HepG2 (cell line): Measurements from ENCODE around the gene EEF1A2. TPM values are rescaled to one million over a fixed set of nuclear protein-coding genes. Genes with fewer than 3 reads are reported as not detected.

Source experiments
- ATAC-seq: fragments of 200-7000 bp; cut with Tn5 transposase; 3 replicates; pipeline ENCODE4 v1.9.1; 2020; ENCODE audit warnings: mild to moderate bottlenecking, moderate library complexity
- BruUV-seq: library from RNA; stranded (reverse); fragments of 400-500 nt; replicated peaks from 2 replicates; lab custom pipeline; 2021; lab: Mats Ljungman, UMichigan
- CTCF ChIA-PET: fragments of 300-600 bp; formaldehyde crosslinking; extraction: SDS; loops from one replicate; lab custom pipeline; 2021; ENCODE audit warnings: low total read pairs, inconsistent platforms, low intra/inter-chr PET ratio; lab: Yijun Ruan, JAX
- POLR2A ChIA-PET: fragments of 350-600 bp; sonication (Branson Sonifier 250); formaldehyde crosslinking; loops from one replicate; lab custom pipeline; 2020; ENCODE audit warnings: antibody characterized with exemption, inconsistent platforms; lab: Yijun Ruan, JAX
- DNase-seq: peaks from one replicate; pipeline ENCODE4 v3.0.0-alpha.2; 2015; ENCODE audit warnings: low spot score
- FAIRE-seq: peaks from 3 replicates; lab custom pipeline; 2011; peaks lifted over from hg19 to GRCh38; lab: Jason Lieb, UNC
- H2AFZ ChIP-seq: one replicate; pipeline ENCODE4 v1.6.1; 2011; ENCODE audit warnings: low read length, inconsistent platforms
- H3K27ac ChIP-seq: fragments of 300-600 bp; 3 replicates; pipeline ENCODE4 v1.8.0; 2011; ENCODE audit warnings: mixed run types, mild to moderate bottlenecking, mixed read lengths, low read length, inconsistent platforms; ENCODE audit not compliant: insufficient read depth; ENCODE audit errors: extremely low read length
- H3K27me3 ChIP-seq, 2 experiments: fragments of 200-600 bp in 1 of 2; 2 replicates in 1 of 2; 3 replicates in 1 of 2; pipeline versions ENCODE4 v1.6.0 to v1.8.0; 2011; ENCODE audit warnings: low read length in 2 of 2, mild to moderate bottlenecking in 2 of 2, moderate library complexity in 2 of 2, inconsistent platforms in 1 of 2; ENCODE audit not compliant: insufficient read depth in 2 of 2, control insufficient read depth in 1 of 2
- H3K36me3 ChIP-seq, 2 experiments: fragments of 200-600 bp in 1 of 2; replicated peaks in 1 of 2; 2 replicates in 1 of 2; 3 replicates in 1 of 2; pipeline versions ENCODE4 v1.5.1 to v1.8.0; 2011; ENCODE audit warnings: low read length in 2 of 2, inconsistent platforms in 1 of 2; ENCODE audit not compliant: insufficient read depth in 2 of 2, control insufficient read depth in 1 of 2
- H3K4me1 ChIP-seq: 2 replicates; pipeline ENCODE4 v1.5.1; 2012; ENCODE audit warnings: low read length, inconsistent platforms; ENCODE audit not compliant: insufficient read depth
- H3K4me2 ChIP-seq: 2 replicates; pipeline ENCODE4 v1.6.0; 2011; ENCODE audit warnings: low read depth, low read length, inconsistent platforms
- H3K4me3 ChIP-seq, 3 experiments: fragments of 200-600 bp in 1 of 3; sonication (generic), shearing (Covaris generic) in 1 of 3; replicated peaks in 1 of 3; 2 replicates each; pipeline ENCODE4 v1.5.1; 2011 to 2016; ENCODE audit warnings: low read length in 3 of 3, inconsistent platforms in 2 of 3, low read depth in 2 of 3, mild to moderate bottlenecking in 2 of 3, control low read depth in 1 of 3, mixed read lengths in 1 of 3; ENCODE audit not compliant: insufficient read depth in 1 of 3
- H3K79me2 ChIP-seq: one replicate; pipeline ENCODE4 v1.6.1; 2011; ENCODE audit warnings: low read length, inconsistent platforms; ENCODE audit not compliant: insufficient read depth
- H3K9ac ChIP-seq: 2 replicates; pipeline ENCODE4 v1.6.0; 2011; ENCODE audit warnings: mild to moderate bottlenecking, low read depth, low read length, inconsistent platforms; ENCODE audit not compliant: insufficient read depth
- H3K9me3 ChIP-seq: 2 replicates; pipeline ENCODE4 v1.5.1; 2012; ENCODE audit warnings: mild to moderate bottlenecking, low read length
- H4K20me1 ChIP-seq: 2 replicates; pipeline ENCODE4 v1.6.0; 2011; ENCODE audit warnings: inconsistent platforms, mild to moderate bottlenecking, low read length, moderate library complexity; ENCODE audit not compliant: insufficient read depth
- ASH2L ChIP-seq: fragments of 300-600, 200-600 bp; sonication (generic); IDR thresholded peaks from 2 replicates; pipeline ENCODE4 v1.7.0; 2017; ENCODE audit warnings: low read depth, mild to moderate bottlenecking, moderate library complexity, mixed read lengths, low read length; ENCODE audit not compliant: insufficient read length
- GATAD2A ChIP-seq: IDR thresholded peaks from 2 replicates; pipeline ENCODE4 v1.6.1; 2016
- IKZF1 ChIP-seq: fragments of 450-650 bp; IDR thresholded peaks from 2 replicates; pipeline ENCODE4 v1.7.1; 2016
- JUND ChIP-seq: sonication (generic); formaldehyde crosslinking; IDR thresholded peaks from 2 replicates; pipeline ENCODE4 v1.8.0; 2022; ENCODE audit warnings: mild to moderate bottlenecking, missing genetic modification reagents
- RFX3 ChIP-seq: IDR thresholded peaks from 2 replicates; pipeline ENCODE4 v1.6.1; 2016; ENCODE audit warnings: missing biosample characterization, missing genetic modification reagents
- RFXAP ChIP-seq: sonication (generic); formaldehyde crosslinking; IDR thresholded peaks from 2 replicates; pipeline ENCODE4 v1.4.0; 2020; ENCODE audit warnings: missing genetic modification reagents, borderline replicate concordance
- SALL1 ChIP-seq: sonication (generic); formaldehyde crosslinking; IDR thresholded peaks from 2 replicates; pipeline ENCODE4 v1.8.0; 2022; ENCODE audit warnings: mild to moderate bottlenecking, missing genetic modification reagents
- ZNF225 ChIP-seq: sonication (generic); formaldehyde crosslinking; IDR thresholded peaks from 2 replicates; pipeline ENCODE4 v1.4.0; 2020; ENCODE audit warnings: mild to moderate bottlenecking, missing genetic modification reagents
- ZNF33A ChIP-seq: sonication (generic); formaldehyde crosslinking; IDR thresholded peaks from 2 replicates; pipeline ENCODE4 v1.5.1; 2020; ENCODE audit warnings: missing genetic modification reagents, mild to moderate bottlenecking, moderate library complexity, borderline replicate concordance
- ZNF354B ChIP-seq: sonication (generic); formaldehyde crosslinking; IDR thresholded peaks from 2 replicates; pipeline ENCODE4 v1.8.0; 2022; ENCODE audit warnings: mild to moderate bottlenecking, missing genetic modification reagents
- ZNF546 ChIP-seq: sonication (generic); formaldehyde crosslinking; conservative IDR thresholded peaks from 2 replicates; pipeline ENCODE4 v1.8.1; 2023; ENCODE audit warnings: mild to moderate bottlenecking, missing genetic modification reagents
- ZNF761 ChIP-seq: sonication (generic); formaldehyde crosslinking; conservative IDR thresholded peaks from 2 replicates; pipeline ENCODE4 v1.4.0; 2020; ENCODE audit warnings: mild to moderate bottlenecking, missing genetic modification reagents
- ZNF775 ChIP-seq: sonication (generic); formaldehyde crosslinking; IDR thresholded peaks from 2 replicates; pipeline ENCODE4 v1.4.0; 2020; ENCODE audit warnings: missing genetic modification reagents, mild to moderate bottlenecking, moderate library complexity, borderline replicate concordance
- ZNF790 ChIP-seq: sonication (generic); formaldehyde crosslinking; IDR thresholded peaks from 2 replicates; pipeline ENCODE4 v1.8.0; 2022; ENCODE audit warnings: missing genetic modification reagents, mild to moderate bottlenecking, borderline replicate concordance
- WGBS: methylation state at CpG from one replicate; pipeline ENCODE4 v1.1.6; 2017; ENCODE audit warnings: low lambda C conversion rate; 5-methylcytosine and 5-hydroxymethylcytosine counted together
- in situ Hi-C: cut with HindIII; loops from 2 replicates; pipeline ENCODE4 v1.10.0; 2017; ENCODE audit warnings: low pct_unique_long_range_greater_than_20kb; ENCODE audit not compliant: extremely low pct_ligation_motif_present
- intact Hi-C: fragments of 100-400 bp; cut with micrococcal nuclease; formaldehyde crosslinking; loops from one replicate; pipeline ENCODE4 v1.10.0; 2022; ENCODE audit not compliant: unreplicated experiment
- polyA plus RNA-seq, 8 experiments: library from polyadenylated mRNA; depleted of rRNA in 3 of 8; stranded (reverse) in 7 of 8; unstranded in 1 of 8; fragments of >200 nt; fragmentation: Illumina TruSeq in 4 of 8; extraction: Trizol in 4 of 8; gene quantifications; 2 replicates each; pipeline versions ENCODE4 v1.2.1 to v1.2.3, GENCODE V29; 2011 to 2016; ENCODE audit warnings: low read depth in 4 of 8, missing spikeins in 1 of 8, mixed read lengths in 1 of 8; ENCODE audit not compliant: insufficient read depth in 1 of 8
- total RNA-seq, 5 experiments: library from RNA; depleted of rRNA; stranded (reverse); fragments of >200 nt; fragmentation: Illumina TruSeq; extraction: Trizol; gene quantifications; 2 replicates each; pipeline ENCODE4 v1.2.3, GENCODE V29; 2016; ENCODE audit warnings: low read depth in 1 of 5
- TF ChIP-seq, protein P1 (sequence below): sonication (generic); formaldehyde crosslinking; IDR thresholded peaks from 2 replicates; pipeline ENCODE4 v1.4.0; 2020; ENCODE audit warnings: missing genetic modification reagents, mild to moderate bottlenecking, borderline replicate concordance
- TF ChIP-seq, protein P2 (sequence below): sonication (generic); formaldehyde crosslinking; conservative IDR thresholded peaks from 2 replicates; pipeline ENCODE4 v1.4.0; 2020; ENCODE audit warnings: mild to moderate bottlenecking, missing genetic modification reagents, moderate library complexity
- TF ChIP-seq, protein P3 (sequence below): sonication (generic); formaldehyde crosslinking; IDR thresholded peaks from 2 replicates; pipeline ENCODE4 v1.5.1; 2020; ENCODE audit warnings: missing genetic modification reagents, mild to moderate bottlenecking, borderline replicate concordance

Gene EEF1A2
- total and polyA plus RNA-seq, 2 of the 13 experiments (the other 11 are each of a cell fraction or from before 2014, with no cell fraction given): 0.44 to 0.87 TPM

GRCh38 chr20:63438121-63438520 lies 60.8 kb downstream of the EEF1A2 start:
- no TSS peak for BruUV-seq
- CTCF ChIA-PET: no interaction called here
- TF ChIP-seq RFX3 (no peak), ZNF790 (no peak), ASH2L (no peak), ZNF33A (CRISPR knock-in tag) (no peak), IKZF1 (no peak), SALL1 (no peak), ZNF354B (CRISPR knock-in tag) (no peak), JUND (CRISPR knock-in tag) (no peak), RFXAP (no peak), ZNF761 (CRISPR knock-in tag) (no peak), ZNF775 (CRISPR knock-in tag) (no peak), ZNF546 (CRISPR knock-in tag) (no peak), ZNF225 (no peak), GATAD2A (CRISPR knock-in tag) (no peak)
- TF ChIP-seq, protein P1, sequence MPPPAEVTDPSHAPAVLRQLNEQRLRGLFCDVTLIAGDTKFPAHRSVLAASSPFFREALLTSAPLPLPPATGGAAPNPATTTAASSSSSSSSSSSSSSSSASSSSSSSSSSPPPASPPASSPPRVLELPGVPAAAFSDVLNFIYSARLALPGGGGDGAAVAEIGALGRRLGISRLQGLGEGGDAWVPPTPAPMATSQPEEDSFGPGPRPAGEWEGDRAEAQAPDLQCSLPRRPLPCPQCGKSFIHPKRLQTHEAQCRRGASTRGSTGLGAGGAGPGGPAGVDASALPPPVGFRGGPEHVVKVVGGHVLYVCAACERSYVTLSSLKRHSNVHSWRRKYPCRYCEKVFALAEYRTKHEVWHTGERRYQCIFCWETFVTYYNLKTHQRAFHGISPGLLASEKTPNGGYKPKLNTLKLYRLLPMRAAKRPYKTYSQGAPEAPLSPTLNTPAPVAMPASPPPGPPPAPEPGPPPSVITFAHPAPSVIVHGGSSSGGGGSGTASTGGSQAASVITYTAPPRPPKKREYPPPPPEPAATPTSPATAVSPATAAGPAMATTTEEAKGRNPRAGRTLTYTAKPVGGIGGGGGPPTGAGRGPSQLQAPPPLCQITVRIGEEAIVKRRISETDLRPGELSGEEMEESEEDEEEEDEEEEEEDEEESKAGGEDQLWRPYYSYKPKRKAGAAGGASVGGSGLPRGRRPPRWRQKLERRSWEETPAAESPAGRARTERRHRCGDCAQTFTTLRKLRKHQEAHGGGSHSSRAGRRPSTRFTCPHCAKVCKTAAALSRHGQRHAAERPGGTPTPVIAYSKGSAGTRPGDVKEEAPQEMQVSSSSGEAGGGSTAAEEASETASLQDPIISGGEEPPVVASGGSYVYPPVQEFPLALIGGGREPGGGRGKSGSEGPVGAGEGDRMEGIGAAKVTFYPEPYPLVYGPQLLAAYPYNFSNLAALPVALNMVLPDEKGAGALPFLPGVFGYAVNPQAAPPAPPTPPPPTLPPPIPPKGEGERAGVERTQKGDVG (CRISPR knock-in tag): no peak
- TF ChIP-seq, protein P2, sequence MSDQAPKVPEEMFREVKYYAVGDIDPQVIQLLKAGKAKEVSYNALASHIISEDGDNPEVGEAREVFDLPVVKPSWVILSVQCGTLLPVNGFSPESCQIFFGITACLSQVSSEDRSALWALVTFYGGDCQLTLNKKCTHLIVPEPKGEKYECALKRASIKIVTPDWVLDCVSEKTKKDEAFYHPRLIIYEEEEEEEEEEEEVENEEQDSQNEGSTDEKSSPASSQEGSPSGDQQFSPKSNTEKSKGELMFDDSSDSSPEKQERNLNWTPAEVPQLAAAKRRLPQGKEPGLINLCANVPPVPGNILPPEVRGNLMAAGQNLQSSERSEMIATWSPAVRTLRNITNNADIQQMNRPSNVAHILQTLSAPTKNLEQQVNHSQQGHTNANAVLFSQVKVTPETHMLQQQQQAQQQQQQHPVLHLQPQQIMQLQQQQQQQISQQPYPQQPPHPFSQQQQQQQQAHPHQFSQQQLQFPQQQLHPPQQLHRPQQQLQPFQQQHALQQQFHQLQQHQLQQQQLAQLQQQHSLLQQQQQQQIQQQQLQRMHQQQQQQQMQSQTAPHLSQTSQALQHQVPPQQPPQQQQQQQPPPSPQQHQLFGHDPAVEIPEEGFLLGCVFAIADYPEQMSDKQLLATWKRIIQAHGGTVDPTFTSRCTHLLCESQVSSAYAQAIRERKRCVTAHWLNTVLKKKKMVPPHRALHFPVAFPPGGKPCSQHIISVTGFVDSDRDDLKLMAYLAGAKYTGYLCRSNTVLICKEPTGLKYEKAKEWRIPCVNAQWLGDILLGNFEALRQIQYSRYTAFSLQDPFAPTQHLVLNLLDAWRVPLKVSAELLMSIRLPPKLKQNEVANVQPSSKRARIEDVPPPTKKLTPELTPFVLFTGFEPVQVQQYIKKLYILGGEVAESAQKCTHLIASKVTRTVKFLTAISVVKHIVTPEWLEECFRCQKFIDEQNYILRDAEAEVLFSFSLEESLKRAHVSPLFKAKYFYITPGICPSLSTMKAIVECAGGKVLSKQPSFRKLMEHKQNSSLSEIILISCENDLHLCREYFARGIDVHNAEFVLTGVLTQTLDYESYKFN (CRISPR knock-in tag): no peak
- TF ChIP-seq, protein P3, sequence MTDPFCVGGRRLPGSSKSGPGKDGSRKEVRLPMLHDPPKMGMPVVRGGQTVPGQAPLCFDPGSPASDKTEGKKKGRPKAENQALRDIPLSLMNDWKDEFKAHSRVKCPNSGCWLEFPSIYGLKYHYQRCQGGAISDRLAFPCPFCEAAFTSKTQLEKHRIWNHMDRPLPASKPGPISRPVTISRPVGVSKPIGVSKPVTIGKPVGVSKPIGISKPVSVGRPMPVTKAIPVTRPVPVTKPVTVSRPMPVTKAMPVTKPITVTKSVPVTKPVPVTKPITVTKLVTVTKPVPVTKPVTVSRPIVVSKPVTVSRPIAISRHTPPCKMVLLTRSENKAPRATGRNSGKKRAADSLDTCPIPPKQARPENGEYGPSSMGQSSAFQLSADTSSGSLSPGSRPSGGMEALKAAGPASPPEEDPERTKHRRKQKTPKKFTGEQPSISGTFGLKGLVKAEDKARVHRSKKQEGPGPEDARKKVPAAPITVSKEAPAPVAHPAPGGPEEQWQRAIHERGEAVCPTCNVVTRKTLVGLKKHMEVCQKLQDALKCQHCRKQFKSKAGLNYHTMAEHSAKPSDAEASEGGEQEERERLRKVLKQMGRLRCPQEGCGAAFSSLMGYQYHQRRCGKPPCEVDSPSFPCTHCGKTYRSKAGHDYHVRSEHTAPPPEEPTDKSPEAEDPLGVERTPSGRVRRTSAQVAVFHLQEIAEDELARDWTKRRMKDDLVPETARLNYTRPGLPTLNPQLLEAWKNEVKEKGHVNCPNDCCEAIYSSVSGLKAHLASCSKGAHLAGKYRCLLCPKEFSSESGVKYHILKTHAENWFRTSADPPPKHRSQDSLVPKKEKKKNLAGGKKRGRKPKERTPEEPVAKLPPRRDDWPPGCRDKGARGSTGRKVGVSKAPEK (CRISPR knock-in tag): no peak

More at GRCh38 chr20:63438121-63438520, 60.8 kb downstream of the EEF1A2 start:
- H3K9me3 ChIP-seq: peaks cover 8% of the 10 kb centered on the region; the same call in 1 of the 2 replicates
- 7% methylated on average over 10 of the region's 12 CpGs for WGBS
- in situ Hi-C loops (no loop called here), intact Hi-C loops (no loop called here)
- H3K4me2 ChIP-seq: no peak overlapping the region
- H3K4me1 ChIP-seq: no peaks in the 10 kb centered on the region
- H2AFZ ChIP-seq: no peak overlapping the region
- H3K36me3 ChIP-seq: no peaks in the 10 kb centered on the region
- DNase-seq: no peak
- no peak for ATAC-seq
- peaks cover 4% of the 10 kb centered on the region; the same call in 1 of the 2 replicates for H4K20me1 ChIP-seq
- no peak overlapping the region for H3K4me3 ChIP-seq
- POLR2A ChIA-PET: no interaction called here
- peaks cover 14 to 39% of the 10 kb centered on the region in 2 experiments for H3K27me3 ChIP-seq
- FAIRE-seq: no peak
- H3K9ac ChIP-seq: no peak overlapping the region
- H3K27ac ChIP-seq: no peak overlapping the region
- no peaks in the 10 kb centered on the region for H3K79me2 ChIP-seq
